ENCODE data around the gene RPRML. TPM values are rescaled to one million over a fixed set of nuclear protein-coding genes. Genes with fewer than 3 reads are reported as not detected.

RPRML gene
- total RNA-seq, 3 donors from 2014 or later, result 0.26 to 0.44 TPM; not detected in 1

- no peaks in the 10 kb centered on the region for H3K36me3 ChIP-seq (ENCODE audit: low read depth)
- H3K9me3 ChIP-seq, result no peaks in the 10 kb centered on the region
- intact Hi-C loops (cut with DNase I, micrococcal nuclease), result no loop called here
- H3K4me3 ChIP-seq, result no peak overlapping the region
- peak; percentile 92 for ATAC-seq
- H3K4me1 ChIP-seq (ENCODE audit: low read depth), result no peaks in the 10 kb centered on the region
- no peak for TF ChIP-seq CTCF (IDR thresholded peaks at IDR 0.05)
- DNase-seq, result peak in 2 of 3 donors; percentile 52 to 80
Observed at GRCh38 chr17:46984892-46985291, 5.8 kb upstream of the RPRML start.

- H3K4me1 ChIP-seq (ENCODE audit: low read depth), result peaks cover 2% of the 10 kb centered on the region
- no peak overlapping the region for H3K4me3 ChIP-seq
- no peaks in the 10 kb centered on the region for H3K9me3 ChIP-seq
- DNase-seq, result peak in 2 of 3 donors; percentile 36 to 41
- no peaks in the 10 kb centered on the region for H3K36me3 ChIP-seq (ENCODE audit: low read depth)
- intact Hi-C loops (cut with DNase I, micrococcal nuclease), result no loop called here
- TF ChIP-seq CTCF (IDR thresholded peaks at IDR 0.05), result no peak
- ATAC-seq, result peak; percentile 70
Observed at GRCh38 chr17:46984341-46984740, 5.3 kb upstream of the RPRML start.

- intact Hi-C loops (cut with DNase I, micrococcal nuclease), result no loop called here
- no peak for TF ChIP-seq CTCF (IDR thresholded peaks at IDR 0.05)
- H3K4me3 ChIP-seq, result no peak overlapping the region
- no peaks in the 10 kb centered on the region for H3K36me3 ChIP-seq (ENCODE audit: low read depth)
- H3K9me3 ChIP-seq, result no peaks in the 10 kb centered on the region
- ATAC-seq, result no peak
- DNase-seq, result no peak
- peaks cover 7% of the 10 kb centered on the region for H3K4me1 ChIP-seq (ENCODE audit: low read depth)
Observed at GRCh38 chr17:46983782-46984181, 4.7 kb upstream of the RPRML start.

GRCh38 chr17:46982577-46982976 is 3.5 kb upstream of the RPRML start:
- H3K4me1 ChIP-seq (ENCODE audit: low read depth), result peaks cover 14% of the 10 kb centered on the region
- no peaks in the 10 kb centered on the region for H3K9me3 ChIP-seq
- intact Hi-C loops (cut with DNase I, micrococcal nuclease), result no loop called here
- H3K36me3 ChIP-seq (ENCODE audit: low read depth), result no peaks in the 10 kb centered on the region
- ATAC-seq (no peak), DNase-seq (no peak)
- TF ChIP-seq CTCF (IDR thresholded peaks at IDR 0.05), result no peak
- no peak overlapping the region for H3K4me3 ChIP-seq

- no peaks in the 10 kb centered on the region for H3K9me3 ChIP-seq
- intact Hi-C loops (cut with DNase I, micrococcal nuclease), result no loop called here
- H3K4me1 ChIP-seq (ENCODE audit: low read depth), result peaks cover 14% of the 10 kb centered on the region
- DNase-seq (no peak), ATAC-seq (peak; percentile 49)
- no peaks in the 10 kb centered on the region for H3K36me3 ChIP-seq (ENCODE audit: low read depth)
- no peak for TF ChIP-seq CTCF (IDR thresholded peaks at IDR 0.05)
- H3K4me3 ChIP-seq, result no peak overlapping the region
Observed at GRCh38 chr17:46978489-46979146, 435 bp downstream of the RPRML start.
